ENCODE measurements around the gene RNASE12. TPM values are rescaled to one million over a fixed set of nuclear protein-coding genes. Genes with fewer than 3 reads are reported as not detected.

RNASE12 gene
- total RNA-seq, 1 experiment from 2014 or later, result not detected

- no peaks in the 10 kb centered on the region for H3K36me3 ChIP-seq (ENCODE audit: control insufficient read depth in 1 of 2, insufficient read depth in 2 of 2, low read length in 2 of 2)
- CTCF ChIA-PET, result no interaction called here
- H3K9me3 ChIP-seq (ENCODE audit: control insufficient read depth in 1 of 2, insufficient read depth in 1 of 2, low read depth in 1 of 2, low read length in 2 of 2), result no peaks in the 10 kb centered on the region
- no peaks in the 10 kb centered on the region for H4K20me1 ChIP-seq (ENCODE audit: insufficient read depth)
- no peak for ATAC-seq
- H3K79me2 ChIP-seq (ENCODE audit: insufficient read depth, low read length), result no peaks in the 10 kb centered on the region
- no peaks in the 10 kb centered on the region for H3K4me1 ChIP-seq (ENCODE audit: control insufficient read depth in 1 of 2, insufficient read depth in 2 of 2, low read length in 2 of 2)
- RAD21 ChIA-PET (ENCODE audit: low non-redundant PET in 1 of 2, low total read pairs in 2 of 2, uncharacterized antibody in 2 of 2, unreplicated experiment in 2 of 2), result no interaction called here
- no peak for DNase-seq (ENCODE audit: low read depth, low spot score)
- no TSS peak for BruUV-seq (replicated peaks)
- TF ChIP-seq ZBTB33 (IDR thresholded peaks at IDR 0.05; ENCODE audit: extremely low read depth, insufficient replicate concordance, low read length) (no peak), YY1 (IDR thresholded peaks at IDR 0.05; ENCODE audit: extremely low read depth, insufficient replicate concordance, low read depth, low read length) (no peak), CEBPB (IDR thresholded peaks at IDR 0.05; ENCODE audit: low read depth) (no peak), POLR2AphosphoS5 (IDR thresholded peaks at IDR 0.05; ENCODE audit: low read depth, low read length) (no peak), EZH2phosphoT487 (IDR thresholded peaks at IDR 0.05; ENCODE audit: borderline replicate concordance) (no peak), ZNF274 (IDR thresholded peaks at IDR 0.05; ENCODE audit: low read depth, low read length) (no peak)
- no peak overlapping the region for H2AFZ ChIP-seq (ENCODE audit: low read depth, low read length, poor library complexity, severe bottlenecking)
- POLR2A ChIA-PET, result no interaction called here
- no peak overlapping the region for H3K4me2 ChIP-seq (ENCODE audit: low read length)
- H3K27ac ChIP-seq (ENCODE audit: low read depth, low read length), result no peak overlapping the region
- no peak overlapping the region for H3K4me3 ChIP-seq (replicated peaks in 1 of 2; ENCODE audit: low read depth in 1 of 2, low read length in 2 of 2)
- H3K27me3 ChIP-seq (ENCODE audit: insufficient read depth, low read length), result no peaks in the 10 kb centered on the region
- no peak overlapping the region for H3K9ac ChIP-seq (ENCODE audit: low read length)
- H3K9me2 ChIP-seq (ENCODE audit: insufficient read depth), result no peaks in the 10 kb centered on the region
- intact Hi-C loops (cut with micrococcal nuclease), result no loop called here
Observed at GRCh38 chr14:20601522-20601921, 10.3 kb upstream of the RNASE12 start.

GRCh38 chr14:20597108-20597507, 5.9 kb upstream of the RNASE12 start:
- H3K4me1 ChIP-seq (ENCODE audit: control insufficient read depth in 1 of 2, insufficient read depth in 2 of 2, low read length in 2 of 2), result no peaks in the 10 kb centered on the region
- no peak overlapping the region for H2AFZ ChIP-seq (ENCODE audit: low read depth, low read length, poor library complexity, severe bottlenecking)
- ChIA-PET RAD21 (ENCODE audit: low non-redundant PET in 1 of 2, low total read pairs in 2 of 2, uncharacterized antibody in 2 of 2, unreplicated experiment in 2 of 2) (no interaction called here), POLR2A (no interaction called here), CTCF (no interaction called here)
- no peaks in the 10 kb centered on the region for H3K79me2 ChIP-seq (ENCODE audit: insufficient read depth, low read length)
- ATAC-seq (no peak), DNase-seq (ENCODE audit: low read depth, low spot score) (no peak)
- no peak overlapping the region for H3K27ac ChIP-seq (ENCODE audit: low read depth, low read length)
- H4K20me1 ChIP-seq (ENCODE audit: insufficient read depth), result no peaks in the 10 kb centered on the region
- no peaks in the 10 kb centered on the region for H3K36me3 ChIP-seq (ENCODE audit: control insufficient read depth in 1 of 2, insufficient read depth in 2 of 2, low read length in 2 of 2)
- H3K27me3 ChIP-seq (ENCODE audit: insufficient read depth, low read length), result no peaks in the 10 kb centered on the region
- H3K4me3 ChIP-seq (replicated peaks in 1 of 2; ENCODE audit: low read depth in 1 of 2, low read length in 2 of 2), result no peak overlapping the region
- no peaks in the 10 kb centered on the region for H3K9me2 ChIP-seq (ENCODE audit: insufficient read depth)
- no peak overlapping the region for H3K9ac ChIP-seq (ENCODE audit: low read length)
- H3K9me3 ChIP-seq (ENCODE audit: control insufficient read depth in 1 of 2, insufficient read depth in 1 of 2, low read depth in 1 of 2, low read length in 2 of 2), result no peaks in the 10 kb centered on the region
- no TSS peak for BruUV-seq (replicated peaks)
- no peak overlapping the region for H3K4me2 ChIP-seq (ENCODE audit: low read length)
- intact Hi-C loops (cut with micrococcal nuclease), result no loop called here
- TF ChIP-seq YY1 (IDR thresholded peaks at IDR 0.05; ENCODE audit: extremely low read depth, insufficient replicate concordance, low read depth, low read length) (no peak), EGR1 (IDR thresholded peaks at IDR 0.05; ENCODE audit: low read depth) (no peak), CTCF (IDR thresholded peaks at IDR 0.05 in 2 of 3, conservative IDR thresholded peaks at IDR 0.05 in 1 of 3; ENCODE audit: borderline replicate concordance in 1 of 3, insufficient read depth in 1 of 3, low read depth in 2 of 3, low read length in 2 of 3) (no peak), POLR2AphosphoS5 (IDR thresholded peaks at IDR 0.05; ENCODE audit: low read depth, low read length) (no peak), TCF7L2 (IDR thresholded peaks at IDR 0.05; ENCODE audit: borderline replicate concordance, extremely low read depth, insufficient read depth, insufficient read length) (no peak), ZBTB33 (IDR thresholded peaks at IDR 0.05; ENCODE audit: extremely low read depth, insufficient replicate concordance, low read length) (no peak), MAX (IDR thresholded peaks at IDR 0.05) (no peak)

All from HCT116 (cell line).